ENCODE results near the gene TSPEAR. TPM values are rescaled to one million over a fixed set of nuclear protein-coding genes. Genes with fewer than 3 reads are reported as not detected.
"Not testable (repeated sequence)": the region's sequence is repeated elsewhere in the genome, so short reads cannot be mapped to it uniquely, and the experiment has no call there.

TSPEAR gene
- polyA plus RNA-seq, 1 experiment, result not detected

DNA sequence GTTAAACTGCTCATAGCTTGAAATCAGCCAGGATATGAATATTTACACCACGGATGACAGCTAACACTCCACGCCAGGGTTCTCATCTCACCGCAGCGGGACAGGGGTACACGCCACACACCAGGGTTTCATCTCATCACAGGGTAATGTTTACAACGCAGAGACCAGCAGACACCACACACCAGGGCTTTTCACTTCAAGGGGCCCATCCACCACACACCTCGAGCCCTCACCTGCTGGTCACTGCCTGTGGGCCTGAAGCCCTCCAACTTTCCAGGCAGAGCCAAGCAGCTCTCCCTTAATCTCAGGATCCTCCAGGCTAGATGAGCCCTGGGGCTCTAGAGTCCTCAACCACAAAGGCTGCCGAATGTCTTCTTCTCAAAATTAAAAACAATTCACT lies 15.7 kb downstream of the TSPEAR start:
- no peaks in the 10 kb centered on the region for H3K36me3 ChIP-seq (ENCODE audit: control insufficient read depth, insufficient read depth, low read length)
- ChIA-PET CTCF (no interaction called here), POLR2A (no interaction called here)
- H3K27me3 ChIP-seq (ENCODE audit: control insufficient read depth, insufficient read depth, low read length), result peaks cover 12% of the 10 kb centered on the region
- TF ChIP-seq, protein P1, sequence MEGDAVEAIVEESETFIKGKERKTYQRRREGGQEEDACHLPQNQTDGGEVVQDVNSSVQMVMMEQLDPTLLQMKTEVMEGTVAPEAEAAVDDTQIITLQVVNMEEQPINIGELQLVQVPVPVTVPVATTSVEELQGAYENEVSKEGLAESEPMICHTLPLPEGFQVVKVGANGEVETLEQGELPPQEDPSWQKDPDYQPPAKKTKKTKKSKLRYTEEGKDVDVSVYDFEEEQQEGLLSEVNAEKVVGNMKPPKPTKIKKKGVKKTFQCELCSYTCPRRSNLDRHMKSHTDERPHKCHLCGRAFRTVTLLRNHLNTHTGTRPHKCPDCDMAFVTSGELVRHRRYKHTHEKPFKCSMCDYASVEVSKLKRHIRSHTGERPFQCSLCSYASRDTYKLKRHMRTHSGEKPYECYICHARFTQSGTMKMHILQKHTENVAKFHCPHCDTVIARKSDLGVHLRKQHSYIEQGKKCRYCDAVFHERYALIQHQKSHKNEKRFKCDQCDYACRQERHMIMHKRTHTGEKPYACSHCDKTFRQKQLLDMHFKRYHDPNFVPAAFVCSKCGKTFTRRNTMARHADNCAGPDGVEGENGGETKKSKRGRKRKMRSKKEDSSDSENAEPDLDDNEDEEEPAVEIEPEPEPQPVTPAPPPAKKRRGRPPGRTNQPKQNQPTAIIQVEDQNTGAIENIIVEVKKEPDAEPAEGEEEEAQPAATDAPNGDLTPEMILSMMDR (IDR thresholded peaks at IDR 0.05; ENCODE audit: insufficient read depth, low read depth, low read length), result no peak
- no peak for DNase-seq (ENCODE audit: low read depth)
- no peak overlapping the region for H3K4me3 ChIP-seq (ENCODE audit: low read depth, low read length)

DNA sequence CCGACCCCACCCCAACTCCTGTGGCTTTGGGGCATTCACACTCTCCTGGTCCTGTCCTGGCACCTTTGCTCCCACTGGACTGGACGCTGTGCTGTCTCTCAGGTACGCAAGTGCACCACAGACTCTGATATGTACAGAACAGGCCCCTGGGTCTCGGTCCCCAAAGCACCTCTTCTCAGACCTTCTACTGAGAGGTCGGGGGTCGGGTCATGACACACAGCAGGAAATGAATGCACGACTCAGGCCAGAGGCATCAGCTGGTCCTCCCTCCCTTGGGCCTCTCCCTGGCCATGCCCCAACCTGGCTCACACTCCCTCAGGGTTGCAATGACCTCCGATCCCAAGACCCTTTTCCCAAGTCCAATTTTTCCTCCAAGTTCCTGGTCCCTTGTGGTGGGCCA lies 16.2 kb downstream of the TSPEAR start:
- H3K36me3 ChIP-seq (ENCODE audit: control insufficient read depth, insufficient read depth, low read length), result no peaks in the 10 kb centered on the region
- H3K4me3 ChIP-seq (ENCODE audit: low read depth, low read length), result no peak overlapping the region
- CTCF ChIA-PET, result no interaction called here
- no peak for DNase-seq (ENCODE audit: low read depth)
- TF ChIP-seq, protein P1 (IDR thresholded peaks at IDR 0.05; ENCODE audit: insufficient read depth, low read depth, low read length), result no peak
- peaks cover 10% of the 10 kb centered on the region for H3K27me3 ChIP-seq (ENCODE audit: control insufficient read depth, insufficient read depth, low read length)
- POLR2A ChIA-PET, result no interaction called here

DNA sequence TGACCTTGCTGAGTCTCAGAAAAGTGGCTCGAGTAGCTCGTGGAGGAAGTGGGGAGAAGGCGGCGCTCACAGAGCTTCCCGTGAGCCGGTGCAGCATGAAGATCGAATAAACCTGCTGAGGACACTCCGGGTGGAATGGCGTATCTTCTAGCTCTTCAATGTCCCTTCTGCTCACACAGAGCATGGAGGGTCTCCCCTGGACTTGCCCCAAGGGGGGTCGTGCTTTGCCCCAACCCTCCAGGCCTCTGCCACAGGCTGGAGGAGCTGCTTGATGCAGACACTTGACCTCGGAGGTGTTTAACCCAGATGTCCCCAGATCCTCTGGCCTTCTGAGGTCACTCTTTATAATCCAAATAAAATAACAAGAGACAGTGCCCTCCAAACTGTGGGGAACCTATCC lies 16.6 kb downstream of the TSPEAR start:
- DNase-seq (ENCODE audit: low read depth), result no peak
- ChIA-PET CTCF (no interaction called here), POLR2A (no interaction called here)
- Histone ChIP-seq H3K36me3 (ENCODE audit: control insufficient read depth, insufficient read depth, low read length) (no peaks in the 10 kb centered on the region), H3K27me3 (ENCODE audit: control insufficient read depth, insufficient read depth, low read length) (peaks cover 10% of the 10 kb centered on the region), H3K4me3 (ENCODE audit: low read depth, low read length) (no peak overlapping the region)
- TF ChIP-seq, protein P1 (IDR thresholded peaks at IDR 0.05; ENCODE audit: insufficient read depth, low read depth, low read length), result no peak

DNA sequence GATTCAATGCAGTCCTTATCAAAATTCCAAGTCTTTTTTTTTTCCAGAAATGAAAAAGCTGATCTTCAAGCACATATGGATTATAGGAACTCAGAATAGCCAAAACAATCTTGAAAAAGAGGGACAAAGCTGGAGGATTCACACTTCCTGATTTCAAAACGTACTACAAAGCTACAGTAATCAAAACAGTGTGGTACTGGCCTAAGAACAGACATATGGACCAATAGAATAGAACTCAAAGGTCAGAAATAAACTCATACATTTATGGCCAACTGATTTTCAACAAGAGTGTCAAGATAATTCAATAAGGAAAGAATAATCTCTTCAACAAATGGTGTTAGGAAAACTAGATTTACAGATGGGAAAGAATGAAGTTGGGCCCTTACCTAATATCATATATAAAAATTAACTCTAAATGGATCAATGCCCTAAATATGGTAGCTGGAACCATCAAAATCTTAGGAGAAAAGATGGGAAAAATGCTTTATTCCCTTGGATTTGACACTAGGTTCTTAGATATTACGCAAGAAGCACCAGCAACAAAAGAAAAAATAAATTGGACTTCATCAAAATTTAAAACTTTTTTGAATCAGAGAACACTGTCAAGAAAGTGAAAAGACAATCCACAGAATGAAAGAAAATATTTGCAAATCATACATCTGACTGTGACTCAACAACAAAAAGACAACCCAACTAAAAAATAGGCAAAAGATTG lies 18.4 kb downstream of the TSPEAR start:
- POLR2A ChIA-PET, result no interaction called here
- Histone ChIP-seq H3K36me3 (ENCODE audit: control insufficient read depth, insufficient read depth, low read length) (no peaks in the 10 kb centered on the region), H3K27me3 (ENCODE audit: control insufficient read depth, insufficient read depth, low read length) (peaks cover 5% of the 10 kb centered on the region), H3K4me3 (ENCODE audit: low read depth, low read length) (no peak overlapping the region)
- TF ChIP-seq, protein P1 (IDR thresholded peaks at IDR 0.05; ENCODE audit: insufficient read depth, low read depth, low read length), result no peak
- DNase-seq (ENCODE audit: low read depth), result no peak
- CTCF ChIA-PET, result no interaction called here

DNA sequence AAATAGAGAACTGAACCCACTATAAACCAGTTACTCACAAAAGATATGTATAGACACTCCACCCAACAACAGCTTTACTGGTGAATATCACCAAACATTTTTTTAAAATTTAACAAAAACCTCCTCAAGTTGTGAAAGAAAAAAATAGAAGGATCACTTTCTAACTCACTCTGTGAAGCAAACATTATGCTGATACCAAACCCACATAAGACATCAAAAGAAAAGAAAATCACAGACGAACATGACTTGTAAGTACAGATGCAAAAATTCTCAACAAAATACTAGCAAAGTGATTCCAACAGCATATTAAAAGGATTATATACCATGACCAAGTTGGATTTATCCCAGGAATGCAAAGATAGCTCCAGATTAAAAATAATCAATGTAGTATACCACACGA lies 19.7 kb downstream of the TSPEAR start:
- CTCF ChIA-PET, result no interaction called here
- TF ChIP-seq, protein P1 (IDR thresholded peaks at IDR 0.05; ENCODE audit: insufficient read depth, low read depth, low read length), result no peak
- Histone ChIP-seq H3K27me3 (ENCODE audit: control insufficient read depth, insufficient read depth, low read length) (peaks cover 11% of the 10 kb centered on the region), H3K36me3 (ENCODE audit: control insufficient read depth, insufficient read depth, low read length) (no peaks in the 10 kb centered on the region), H3K4me3 (ENCODE audit: low read depth, low read length) (no peak overlapping the region)
- POLR2A ChIA-PET, result no interaction called here
- DNase-seq (ENCODE audit: low read depth), result no peak

DNA sequence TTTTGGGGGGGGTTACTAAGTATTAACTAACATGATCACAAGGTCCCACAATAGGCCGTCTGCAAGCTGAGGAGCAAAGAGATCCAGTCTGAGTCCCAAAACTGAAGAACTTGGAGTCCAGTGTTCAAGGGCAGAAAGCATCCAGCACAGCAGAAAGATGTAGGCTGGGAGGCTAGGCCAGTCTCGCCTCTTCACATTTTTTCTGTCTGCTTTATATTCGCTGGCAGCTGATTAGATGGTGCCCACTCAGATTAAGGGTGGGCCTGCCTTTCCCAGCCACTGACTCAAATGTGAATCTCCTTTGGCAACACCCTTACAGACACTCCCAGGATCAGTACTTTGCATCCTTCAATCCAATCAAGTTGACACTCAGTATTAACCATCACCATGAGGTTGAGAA lies 21.6 kb downstream of the TSPEAR start:
- H3K4me3 ChIP-seq (ENCODE audit: low read depth, low read length); H3K36me3 ChIP-seq (ENCODE audit: control insufficient read depth, insufficient read depth, low read length); H3K27me3 ChIP-seq (ENCODE audit: control insufficient read depth, insufficient read depth, low read length); POLR2A ChIA-PET; CTCF ChIA-PET; DNase-seq (ENCODE audit: low read depth): not testable (repeated sequence)

Measured in BJ (cell line).